Stimulated activated CD4-positive, alpha-beta T cell treated with anti-CD3 and anti-CD28 coated beads, TNF-alpha, amount 100 ng/mL, for 48 hours (primary cell): ENCODE results near the gene MICAL3.

ENCODE experiments used
- DNase-seq, 3 donors: peaks; one replicate each; pipeline ENCODE4 v3.0.0-alpha.2; 2020; ENCODE audit warnings: low read depth in 3 of 3

The MICAL3 gene

GRCh38 chr22:17913801-17914347, 110.5 kb downstream of the MICAL3 start:
- no peak for DNase-seq

- no peak for DNase-seq
Observed at GRCh38 chr22:17912945-17913721, 111.2 kb downstream of the MICAL3 start.

- DNase-seq, result no peak
Observed at GRCh38 chr22:17911887-17912286, 112.5 kb downstream of the MICAL3 start.

- no peak for DNase-seq
Observed at GRCh38 chr22:17911312-17911705, 113.1 kb downstream of the MICAL3 start.

GRCh38 chr22:17910561-17911311, 113.6 kb downstream of the MICAL3 start:
- DNase-seq, result no peak

- DNase-seq, result no peak
Observed at GRCh38 chr22:17907748-17908051, 116.7 kb downstream of the MICAL3 start.

GRCh38 chr22:17906978-17907747, 117.2 kb downstream of the MICAL3 start:
- DNase-seq, result no peak

GRCh38 chr22:17905445-17905844, 118.9 kb downstream of the MICAL3 start:
- no peak for DNase-seq

GRCh38 chr22:17903564-17904295, 120.6 kb downstream of the MICAL3 start:
- DNase-seq, result no peak

- no peak for DNase-seq
Observed at GRCh38 chr22:17902960-17903359, 121.4 kb downstream of the MICAL3 start.

GRCh38 chr22:17898375-17898774, 126.0 kb downstream of the MICAL3 start:
- no peak for DNase-seq

GRCh38 chr22:17897858-17898257, 126.5 kb downstream of the MICAL3 start:
- no peak for DNase-seq

- no peak for DNase-seq
Observed at GRCh38 chr22:17897426-17897825, 126.9 kb downstream of the MICAL3 start.

GRCh38 chr22:17896586-17896985, 127.8 kb downstream of the MICAL3 start:
- no peak for DNase-seq

- DNase-seq, result no peak
Observed at GRCh38 chr22:17893900-17894535, 130.3 kb downstream of the MICAL3 start.

GRCh38 chr22:17892376-17892775, 132.0 kb downstream of the MICAL3 start:
- no peak for DNase-seq

GRCh38 chr22:17891481-17892167, 132.7 kb downstream of the MICAL3 start:
- no peak for DNase-seq

- no peak for DNase-seq
Observed at GRCh38 chr22:17890892-17891291, 133.5 kb downstream of the MICAL3 start.

- DNase-seq, result no peak
Observed at GRCh38 chr22:17890245-17890671, 134.1 kb downstream of the MICAL3 start.

- no peak for DNase-seq
Observed at GRCh38 chr22:17888855-17889254, 135.5 kb downstream of the MICAL3 start.
